HG03575 (cell line): ENCODE data around the gene TRIM44.
A peak's percentile ranks its signal among the peaks of the same experiment; 100 is the strongest.
"Not testable (repeated sequence)": the region's sequence is repeated elsewhere in the genome, so short reads cannot be mapped to it uniquely, and the experiment has no call there.

Experiments used
- ATAC-seq: cut with Tn5 transposase; IDR thresholded peaks from one replicate; pipeline ENCODE4 v1.9.1; 2021; ENCODE audit not compliant: unreplicated experiment, insufficient number of reproducible peaks, low FRiP score; ENCODE audit errors: extremely low read depth

Gene TRIM44

DNA sequence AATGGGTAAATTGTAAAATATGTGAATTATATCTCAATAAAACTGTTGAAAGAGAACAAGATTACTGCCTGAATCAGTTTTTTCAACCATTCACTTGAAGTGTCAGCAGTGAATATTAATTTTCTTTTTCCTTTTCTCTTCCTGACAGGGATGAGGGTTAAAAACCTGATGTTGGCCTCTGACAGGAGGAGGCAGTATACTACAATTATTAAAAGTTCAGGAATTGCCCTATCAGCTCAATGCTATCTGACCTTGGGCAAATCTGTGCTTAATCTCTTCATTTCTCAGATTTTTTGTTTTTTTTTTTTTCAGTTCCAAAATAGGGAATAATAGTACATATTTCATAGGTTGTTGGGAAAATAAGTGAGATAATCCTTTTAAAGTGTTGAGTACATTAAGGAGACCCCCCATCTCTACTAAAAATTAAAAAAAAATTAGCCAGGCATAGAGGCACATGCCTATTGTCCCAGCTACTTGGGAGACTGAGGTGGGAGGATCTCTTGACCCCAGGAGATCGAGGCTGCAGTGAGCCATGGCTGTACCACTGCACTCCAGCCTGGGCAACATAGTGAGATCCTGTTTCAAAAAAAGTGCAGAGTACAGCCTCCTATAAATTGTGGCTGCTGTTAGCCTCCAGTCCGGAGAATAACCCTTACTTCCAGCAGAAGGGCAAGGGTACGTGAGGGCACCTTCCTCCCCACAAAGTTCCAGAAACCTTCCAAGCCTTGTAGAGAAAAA is 48.8 kb downstream of the TRIM44 start:
- ATAC-seq = no peak

DNA sequence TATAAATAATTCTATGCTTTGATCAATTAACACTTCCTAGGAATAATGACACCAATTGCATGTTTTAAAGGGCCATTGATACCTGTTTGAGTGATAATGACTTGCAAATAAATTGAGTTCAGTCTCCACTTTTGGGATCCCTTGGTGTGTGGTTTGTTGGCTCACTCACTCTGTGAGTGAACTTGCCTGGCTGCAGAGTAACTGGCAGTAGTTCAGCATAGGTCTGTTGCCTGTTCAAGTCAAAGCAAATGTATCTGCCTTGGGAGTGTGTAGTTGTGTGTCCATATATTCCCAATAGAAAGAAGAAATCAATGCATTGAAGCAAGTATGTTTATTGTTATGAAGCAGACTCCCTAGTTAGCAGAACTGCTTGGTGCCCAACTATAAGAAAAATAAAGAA is 49.3 kb downstream of the TRIM44 start:
- no peak for ATAC-seq

DNA sequence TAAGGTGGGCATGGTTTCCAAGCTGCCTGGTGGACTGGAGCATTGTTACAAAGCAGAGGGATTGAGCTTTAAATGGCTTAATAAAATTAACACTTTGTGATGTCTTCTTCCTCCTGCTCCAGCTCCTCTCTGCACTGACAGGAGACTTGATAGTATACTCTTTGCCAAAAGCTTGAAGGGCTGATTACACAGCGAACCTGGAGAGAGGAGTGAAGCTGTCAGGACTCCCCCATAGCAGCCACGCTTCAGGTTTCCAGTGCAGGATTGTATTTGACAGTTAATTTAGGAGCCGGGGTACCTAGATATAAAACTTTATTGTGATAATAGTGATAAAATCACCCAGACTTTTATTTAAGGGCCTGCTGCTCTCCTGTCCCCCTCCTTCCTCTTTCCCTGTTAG is 50.0 kb downstream of the TRIM44 start:
- ATAC-seq = no peak

DNA sequence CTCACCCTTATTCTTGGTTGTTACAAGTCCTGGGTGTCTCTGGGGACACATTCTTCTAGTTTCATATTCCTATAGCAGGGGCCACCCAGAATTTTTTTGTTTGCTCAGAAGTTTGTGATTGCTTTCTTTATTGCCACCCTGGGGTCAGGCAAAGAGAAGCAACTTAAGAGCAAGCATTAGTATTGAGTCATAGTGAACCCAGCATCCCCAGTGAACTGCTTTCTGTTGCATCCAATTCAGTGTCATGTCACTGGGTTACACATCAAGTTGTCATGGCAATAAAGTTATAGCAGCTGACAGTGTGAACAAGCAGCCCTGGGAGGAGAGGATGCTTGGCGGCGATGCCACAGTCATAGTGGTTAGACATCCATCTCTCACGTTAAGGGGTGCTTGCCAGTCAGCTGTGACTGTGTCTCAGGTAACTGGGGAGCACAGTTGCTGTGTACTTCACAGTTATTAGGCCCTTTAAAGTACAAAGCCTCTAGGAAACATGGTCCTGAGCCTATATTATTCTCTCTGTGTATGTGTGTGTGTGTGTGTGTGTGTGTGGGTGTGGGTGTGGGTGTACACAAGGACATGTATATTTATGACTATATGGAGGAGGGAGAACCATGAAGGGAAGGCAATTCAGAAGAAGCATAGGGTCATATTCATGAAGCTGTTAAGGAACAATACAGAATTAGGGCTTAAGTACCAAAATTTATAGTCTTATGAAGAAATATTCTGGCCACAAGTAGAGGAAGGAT is 52.5 kb downstream of the TRIM44 start:
- peak; percentile 85 for ATAC-seq

DNA sequence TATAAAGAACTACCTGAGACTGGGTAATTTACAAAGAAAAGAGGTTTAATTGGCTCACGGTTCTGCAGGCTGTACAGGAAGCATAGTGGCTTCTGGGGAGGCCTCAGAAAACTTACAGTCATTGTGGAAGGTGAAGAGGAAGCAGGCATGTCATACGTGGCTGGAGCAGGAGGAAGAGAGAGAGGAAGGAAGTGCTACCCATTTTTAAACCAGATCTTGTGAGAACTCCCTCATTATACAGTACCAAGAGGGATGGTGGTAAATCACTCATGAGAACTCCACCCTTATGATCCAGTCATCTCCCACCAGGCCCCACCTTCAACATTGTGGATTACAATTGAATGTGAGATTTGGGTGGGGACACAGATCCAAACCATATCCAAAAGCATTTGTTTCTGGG is 53.1 kb downstream of the TRIM44 start:
- not testable (repeated sequence) for ATAC-seq

DNA sequence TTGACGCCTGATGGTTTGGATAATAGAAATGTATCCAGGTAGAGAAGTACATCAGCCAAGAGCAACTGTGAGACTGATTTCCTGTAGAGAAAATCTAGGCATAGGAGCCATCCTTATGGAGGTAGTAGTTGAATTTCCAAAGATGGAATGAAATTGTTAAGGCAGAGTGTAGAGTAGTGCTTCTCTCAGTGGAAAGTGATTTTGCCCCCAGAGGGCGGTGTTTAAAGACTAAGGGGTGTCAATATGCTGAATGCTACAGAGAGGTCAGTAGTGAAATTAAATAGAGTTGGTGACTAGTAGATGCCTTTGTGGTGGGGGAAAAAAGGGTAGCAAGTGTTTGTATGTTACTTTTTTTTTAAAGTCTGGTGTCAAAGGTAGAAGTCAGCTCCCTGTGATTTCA is 54.5 kb downstream of the TRIM44 start:
- no peak for ATAC-seq

DNA sequence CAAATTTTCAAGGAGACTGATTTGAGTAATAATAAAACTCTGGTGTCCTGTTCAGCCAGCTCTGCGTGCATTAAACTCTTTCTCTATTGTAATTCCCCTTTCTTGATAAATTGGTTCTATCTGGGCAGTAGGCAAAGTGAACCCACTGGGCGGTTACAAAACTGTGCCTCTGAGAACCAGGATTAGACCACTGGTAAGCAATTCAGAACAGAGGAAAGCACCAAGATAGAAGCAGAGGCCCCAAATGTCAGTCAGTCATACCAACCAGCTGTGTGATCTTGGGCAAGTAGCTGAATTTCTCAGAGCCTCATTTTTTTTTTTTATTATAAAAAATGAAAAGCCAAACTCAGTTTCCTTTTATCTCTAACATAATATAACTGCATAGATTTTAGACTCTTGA is 54.9 kb downstream of the TRIM44 start:
- ATAC-seq = no peak

DNA sequence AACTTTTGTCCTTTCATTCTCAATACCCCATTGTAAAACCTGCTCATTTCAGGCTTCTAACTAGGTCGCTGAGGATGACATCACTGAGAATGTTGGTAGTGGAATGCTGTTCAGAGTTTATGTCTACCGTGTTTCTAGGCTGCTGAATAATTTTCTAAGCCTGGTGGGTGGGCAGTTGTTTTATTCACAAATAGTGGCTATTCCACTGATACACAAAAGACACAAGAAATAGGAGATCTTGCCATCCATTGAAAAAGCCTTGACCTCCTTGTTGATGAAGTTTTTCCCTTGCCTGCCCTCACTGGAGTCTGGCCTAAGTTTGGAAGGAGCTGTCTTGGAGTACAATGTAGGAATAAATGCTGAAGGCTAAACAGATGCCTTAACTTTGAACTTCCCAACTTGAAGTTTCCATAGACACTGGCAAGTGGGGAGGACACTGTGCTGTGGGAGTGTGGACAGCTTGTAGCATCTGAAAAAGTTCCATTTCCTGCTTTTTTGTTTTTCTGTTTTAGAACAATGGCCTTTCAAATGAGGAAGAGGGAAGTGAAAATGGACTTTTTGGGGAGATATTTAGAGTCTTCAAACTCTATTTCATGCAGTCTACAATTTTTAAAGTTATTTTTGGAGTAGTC is 59.2 kb downstream of the TRIM44 start:
- no peak for ATAC-seq

DNA sequence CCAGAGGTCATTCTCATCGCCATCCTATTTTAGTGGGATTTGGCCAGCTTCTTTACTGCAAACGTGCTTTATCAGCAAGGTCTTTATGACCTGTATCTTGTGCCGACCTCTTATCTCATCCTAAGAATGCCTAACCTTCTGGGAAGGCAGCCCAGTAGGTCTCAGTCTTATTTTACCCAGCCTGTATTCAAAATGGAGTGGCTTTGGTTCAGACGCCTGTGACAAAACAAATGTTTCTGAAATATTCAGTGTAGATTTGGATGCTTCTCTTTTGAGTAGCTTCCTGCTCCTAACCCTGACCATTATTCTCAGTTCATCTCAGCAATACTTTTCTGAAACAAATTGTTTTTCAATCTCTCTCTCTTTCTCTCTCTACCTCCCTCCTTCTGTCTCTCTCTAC is 60.1 kb downstream of the TRIM44 start:
- ATAC-seq = no peak

DNA sequence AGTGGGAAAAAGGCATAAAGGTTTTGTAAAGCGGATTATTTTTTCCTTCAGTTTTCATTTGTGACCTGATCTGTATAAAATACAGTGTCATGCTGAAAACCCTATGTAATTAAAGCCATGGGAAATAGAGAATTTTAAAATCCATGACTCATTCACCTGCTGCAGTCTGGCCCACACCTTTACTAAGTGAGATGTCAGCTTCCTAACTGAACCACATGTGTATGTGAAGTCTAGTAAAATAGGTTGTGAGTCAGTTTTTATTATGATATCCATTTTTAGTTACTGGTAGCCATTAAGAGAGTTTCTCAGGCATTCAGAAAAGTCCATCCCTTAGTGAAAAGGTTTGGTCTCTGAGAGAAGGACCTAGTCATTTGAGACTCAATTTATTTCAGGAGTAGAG is 60.9 kb downstream of the TRIM44 start:
- ATAC-seq = no peak

DNA sequence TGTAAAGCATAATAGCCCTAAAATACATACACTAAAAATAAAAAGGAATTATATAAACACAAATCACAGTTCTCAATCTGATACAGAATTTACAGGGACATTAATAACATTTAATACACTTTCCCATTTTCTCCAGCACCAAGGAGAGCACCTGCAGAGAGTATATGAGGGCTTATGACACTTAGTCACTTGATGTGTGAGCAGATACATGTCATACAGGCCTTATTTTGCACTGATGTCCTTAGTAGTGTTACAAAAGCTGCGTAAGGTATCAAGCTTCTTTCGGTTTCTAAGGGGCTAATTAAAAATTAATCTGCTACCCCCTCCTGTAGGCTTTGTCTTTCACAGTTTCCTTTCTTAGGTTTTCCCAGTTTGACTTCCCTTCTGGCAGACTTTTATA is 61.3 kb downstream of the TRIM44 start:
- ATAC-seq = no peak

DNA sequence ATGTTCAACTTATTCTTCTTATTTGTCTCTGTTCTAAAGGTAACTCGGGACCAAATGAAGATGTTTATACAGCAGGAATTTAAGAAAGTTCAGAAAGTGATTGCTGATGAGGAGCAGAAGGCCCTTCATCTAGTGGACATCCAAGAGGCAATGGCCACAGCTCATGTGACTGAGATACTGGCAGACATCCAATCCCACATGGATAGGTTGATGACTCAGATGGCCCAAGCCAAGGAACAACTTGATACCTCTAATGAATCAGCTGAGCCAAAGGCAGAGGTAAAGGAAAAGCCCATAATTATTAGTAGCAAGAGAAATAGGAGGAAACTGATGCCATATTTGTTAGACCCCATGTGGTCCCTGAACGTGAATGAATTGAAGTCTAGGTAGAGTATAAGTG is 63.3 kb downstream of the TRIM44 start:
- ATAC-seq = no peak

DNA sequence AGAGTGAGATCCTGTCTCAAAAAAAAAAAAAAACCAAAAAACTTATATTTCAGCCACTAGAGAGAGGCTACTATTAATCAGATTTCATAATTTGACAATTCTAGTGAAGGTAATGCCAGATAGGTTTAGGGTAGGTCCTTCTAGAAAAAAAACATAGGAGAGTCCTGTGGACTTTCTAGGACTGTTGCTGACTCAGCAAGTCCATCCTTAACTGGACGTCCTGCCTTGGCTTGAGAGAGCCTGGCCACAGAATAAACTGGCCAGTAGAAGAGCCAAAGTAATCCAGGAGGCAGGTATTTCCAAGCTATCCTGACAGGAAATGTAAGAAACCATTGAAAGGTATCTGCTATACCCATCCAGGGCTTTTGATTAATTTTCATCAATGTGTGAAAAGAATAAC is 64.6 kb downstream of the TRIM44 start:
- ATAC-seq = no peak

DNA sequence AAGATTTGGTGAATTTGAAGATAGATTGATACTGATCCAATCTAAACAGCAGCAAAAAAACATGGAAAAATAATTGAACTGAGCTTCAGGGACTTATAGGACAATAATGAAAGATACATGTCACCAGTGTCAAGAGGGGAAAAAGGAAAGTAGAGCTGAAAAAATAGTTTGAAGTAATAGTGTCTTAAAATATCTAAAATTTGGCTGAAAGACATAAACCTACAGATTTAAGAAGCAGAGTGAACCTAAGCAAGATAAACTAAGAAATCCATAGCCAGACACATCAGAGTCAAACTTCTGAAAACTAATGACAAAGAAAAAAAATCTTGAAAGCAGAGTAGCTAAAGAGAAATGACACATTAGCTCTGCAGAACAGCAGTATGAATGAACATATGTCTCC is 67.7 kb downstream of the TRIM44 start:
- no peak for ATAC-seq

DNA sequence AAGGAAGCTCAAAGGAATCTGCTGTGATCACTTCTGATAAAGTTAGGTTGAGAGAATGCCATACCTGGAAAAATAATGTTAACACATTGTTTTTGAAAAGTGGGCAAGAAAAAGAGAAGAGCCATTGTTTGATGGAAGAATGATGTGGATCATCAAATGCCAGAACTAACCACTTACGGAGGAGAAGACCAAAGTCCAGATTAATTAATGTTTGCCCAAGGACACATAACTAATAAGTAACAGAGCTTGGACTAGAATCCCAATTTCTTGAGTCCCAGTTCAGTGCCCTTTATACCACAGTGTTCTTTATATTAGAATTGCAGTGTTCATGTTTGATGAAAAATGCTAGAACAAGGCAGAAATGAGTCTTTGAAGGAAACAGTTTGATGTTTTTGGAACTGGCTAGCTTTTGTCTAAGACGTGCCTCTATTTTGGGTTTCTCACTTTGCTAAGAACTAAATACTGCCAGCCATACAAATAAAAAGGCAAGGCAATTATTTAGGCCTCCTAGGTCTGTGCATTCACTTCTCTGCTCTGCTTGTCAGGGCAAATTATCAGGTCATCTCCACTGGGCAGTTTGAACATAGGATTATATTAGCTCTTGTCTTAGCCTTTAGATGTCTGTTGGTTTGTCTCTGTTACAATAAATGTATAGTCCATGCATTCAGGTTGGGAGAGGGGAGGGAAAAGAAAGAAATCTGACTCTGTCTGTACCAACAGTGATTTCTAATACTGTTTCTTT is 72.3 kb downstream of the TRIM44 start:
- no peak for ATAC-seq

DNA sequence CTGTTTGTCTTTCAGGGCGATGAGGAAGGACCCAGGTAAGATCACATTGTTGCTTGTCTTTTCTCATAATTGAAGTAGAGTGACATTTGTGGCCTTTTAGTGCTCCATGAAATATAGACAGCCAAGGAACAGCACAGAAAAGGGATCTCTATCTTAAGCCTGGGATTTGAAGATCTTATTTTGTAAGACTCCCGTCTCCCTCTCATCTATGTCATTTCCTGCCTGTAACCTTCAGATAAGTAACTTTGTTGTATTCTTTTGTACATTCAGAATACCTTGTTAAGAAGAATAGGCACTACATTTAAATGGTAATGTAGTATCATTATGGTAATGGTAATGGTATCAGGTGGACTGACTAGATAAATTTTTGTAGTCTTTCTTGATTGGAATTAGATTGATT is 72.8 kb downstream of the TRIM44 start:
- ATAC-seq = no peak

DNA sequence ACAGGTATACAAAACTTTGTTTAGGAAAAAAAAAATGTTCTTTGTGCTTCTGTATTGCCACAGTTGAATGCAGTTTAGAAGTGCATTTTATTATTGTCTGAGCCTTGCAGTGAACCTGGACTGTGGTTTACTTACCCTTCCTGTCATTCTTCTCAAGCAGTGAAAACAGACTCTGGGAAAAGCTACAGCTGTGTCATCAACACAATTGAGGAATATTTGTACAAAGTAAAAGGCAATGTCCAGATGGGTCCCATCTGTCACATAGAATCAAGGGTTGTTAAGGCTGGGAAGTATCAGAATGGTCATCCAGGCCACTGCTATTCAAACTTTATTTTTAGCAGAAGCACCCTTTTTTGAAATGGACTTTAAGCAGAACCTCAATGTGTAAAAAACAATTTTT is 73.3 kb downstream of the TRIM44 start:
- ATAC-seq = no peak

DNA sequence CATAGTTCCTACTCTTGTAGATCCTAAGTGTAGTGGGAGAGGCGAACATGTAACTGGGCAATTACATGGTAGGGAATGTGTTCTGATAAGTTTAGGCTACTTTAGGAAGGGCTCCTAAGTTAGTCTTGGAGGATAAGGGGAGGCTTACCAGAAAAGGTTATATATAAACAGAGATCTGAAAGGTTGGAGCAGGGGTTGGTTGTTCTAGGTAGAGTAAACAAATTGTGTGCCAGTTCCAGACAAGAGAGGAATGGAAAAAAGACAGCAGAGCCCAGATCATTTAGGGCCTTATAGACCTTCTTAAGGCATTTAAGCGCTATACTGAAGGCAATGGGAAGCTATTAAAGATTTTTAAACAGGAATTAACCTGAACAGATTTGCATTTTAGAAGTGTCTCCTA is 74.4 kb downstream of the TRIM44 start:
- no peak for ATAC-seq

DNA sequence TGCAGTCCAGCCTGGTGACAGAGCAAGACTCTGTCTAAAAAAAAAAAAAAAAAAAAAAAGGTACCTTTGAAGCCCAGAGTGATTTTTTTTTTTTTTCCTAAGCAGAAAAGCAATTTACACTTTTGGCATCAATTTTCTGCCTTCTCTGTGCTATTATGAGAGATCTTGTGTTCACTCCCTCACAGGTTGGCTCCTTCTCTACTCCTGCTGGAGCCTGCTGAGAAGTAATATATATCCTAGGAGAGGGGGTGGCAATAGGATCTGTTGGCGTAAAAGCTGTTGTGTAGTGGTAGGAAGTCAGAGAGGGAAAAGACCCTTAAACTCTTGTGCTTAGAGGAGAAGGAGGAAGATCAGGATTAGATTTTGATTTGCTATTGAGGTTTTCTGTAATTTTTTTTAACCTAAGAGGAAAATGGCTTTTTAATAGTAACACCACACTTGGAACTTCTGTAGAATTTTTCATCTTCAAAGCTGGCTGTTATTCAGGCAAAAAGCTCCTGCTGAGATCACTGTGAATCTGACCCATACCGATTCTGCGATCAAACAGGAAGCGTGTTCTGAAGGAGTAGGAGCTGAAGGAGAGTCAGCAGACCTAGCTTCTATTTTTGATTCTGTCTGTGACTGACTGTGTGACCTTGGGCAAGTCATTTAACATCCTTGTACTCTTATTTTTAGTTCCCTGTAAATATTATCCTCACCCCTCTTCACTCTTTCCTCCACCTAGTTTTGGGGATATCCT is 77.7 kb downstream of the TRIM44 start:
- ATAC-seq = no peak
